Body of pancreas (tissue), 4 donors: ENCODE data around the gene TARS2. TPM values are rescaled to one million over a fixed set of nuclear protein-coding genes. Genes with fewer than 3 reads are reported as not detected.
A peak's percentile ranks its signal among the peaks of the same experiment; 100 is the strongest.

Source experiments
- ATAC-seq: fragments of 150-250 bp; one replicate; pipeline ENCODE4 v1.9.1; 2016
- DNase-seq, 4 donors: peaks; one replicate each; pipeline ENCODE4 v3.0.0-alpha.2; 2019
- H3K27ac ChIP-seq, 4 donors: fragments of 200-600 bp; sonication (generic); 1 replicate in 3 of 4; 2 replicates in 1 of 4; pipeline versions ENCODE4 v1.5.1 to v1.6.1; 2016 to 2019; ENCODE audit warnings: mild to moderate bottlenecking in 1 of 4, mixed read lengths in 1 of 4, moderate library complexity in 1 of 4
- H3K27me3 ChIP-seq, 2 donors: fragments of 200-600 bp; sonication (generic); one replicate each; pipeline ENCODE4 v1.6.0; 2016; ENCODE audit warnings: mild to moderate bottlenecking in 1 of 2
- H3K36me3 ChIP-seq, 2 donors: fragments of 200-600 bp; sonication (generic); replicated peaks in 1 of 2; 2 replicates each; pipeline ENCODE4 v1.5.1; 2016; ENCODE audit warnings: low read depth in 2 of 2; ENCODE audit not compliant: insufficient read depth in 1 of 2
- H3K4me1 ChIP-seq: fragments of 200-600 bp; sonication (generic); one replicate; pipeline ENCODE4 v1.6.0; 2016
- H3K4me3 ChIP-seq, 2 donors: fragments of 200-600 bp; sonication (generic); 1 replicate in 1 of 2; 2 replicates in 1 of 2; pipeline ENCODE4 v1.5.1; 2016 to 2019
- H3K9me3 ChIP-seq, 3 donors: fragments of 200-600 bp; sonication (generic); 1 replicate in 2 of 3; 2 replicates in 1 of 3; pipeline ENCODE4 v1.5.1; 2016
- POLR2A ChIP-seq, 3 donors: fragments of 450-650 bp; IDR thresholded peaks; one replicate each; pipeline ENCODE4 v1.6.1; 2016; ENCODE audit warnings: antibody characterized with exemption in 3 of 3, mild to moderate bottlenecking in 2 of 3
- WGBS, 2 donors: methylation state at CpG; one replicate each; pipeline ENCODE4 v1.1.5; 2017; 5-methylcytosine and 5-hydroxymethylcytosine counted together
- intact Hi-C: fragments of 100-400 bp; cut with DNase I; formaldehyde crosslinking; loops from one replicate; pipeline ENCODE4 v1.15.1; 2023
- total RNA-seq, 2 donors: library from RNA; depleted of rRNA; stranded (reverse); fragments of >200 nt; gene quantifications; one replicate each; pipeline ENCODE4 v1.1.0, GENCODE V29; 2016
- TF ChIP-seq, protein P1 (sequence below), 7 experiments: fragments of 450-650 bp in 4 of 7; fragments of 200-600 bp in 3 of 7; sonication (generic) in 3 of 7; IDR thresholded peaks; one replicate each; pipeline ENCODE4 v1.5.1; 2016 to 2019; ENCODE audit warnings: antibody characterized with exemption in 7 of 7

TARS2 gene, protein sequence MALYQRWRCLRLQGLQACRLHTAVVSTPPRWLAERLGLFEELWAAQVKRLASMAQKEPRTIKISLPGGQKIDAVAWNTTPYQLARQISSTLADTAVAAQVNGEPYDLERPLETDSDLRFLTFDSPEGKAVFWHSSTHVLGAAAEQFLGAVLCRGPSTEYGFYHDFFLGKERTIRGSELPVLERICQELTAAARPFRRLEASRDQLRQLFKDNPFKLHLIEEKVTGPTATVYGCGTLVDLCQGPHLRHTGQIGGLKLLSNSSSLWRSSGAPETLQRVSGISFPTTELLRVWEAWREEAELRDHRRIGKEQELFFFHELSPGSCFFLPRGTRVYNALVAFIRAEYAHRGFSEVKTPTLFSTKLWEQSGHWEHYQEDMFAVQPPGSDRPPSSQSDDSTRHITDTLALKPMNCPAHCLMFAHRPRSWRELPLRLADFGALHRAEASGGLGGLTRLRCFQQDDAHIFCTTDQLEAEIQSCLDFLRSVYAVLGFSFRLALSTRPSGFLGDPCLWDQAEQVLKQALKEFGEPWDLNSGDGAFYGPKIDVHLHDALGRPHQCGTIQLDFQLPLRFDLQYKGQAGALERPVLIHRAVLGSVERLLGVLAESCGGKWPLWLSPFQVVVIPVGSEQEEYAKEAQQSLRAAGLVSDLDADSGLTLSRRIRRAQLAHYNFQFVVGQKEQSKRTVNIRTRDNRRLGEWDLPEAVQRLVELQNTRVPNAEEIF
- 1 to 10 TPM; 4.3 to 7.0 TPM for total RNA-seq

DNA sequence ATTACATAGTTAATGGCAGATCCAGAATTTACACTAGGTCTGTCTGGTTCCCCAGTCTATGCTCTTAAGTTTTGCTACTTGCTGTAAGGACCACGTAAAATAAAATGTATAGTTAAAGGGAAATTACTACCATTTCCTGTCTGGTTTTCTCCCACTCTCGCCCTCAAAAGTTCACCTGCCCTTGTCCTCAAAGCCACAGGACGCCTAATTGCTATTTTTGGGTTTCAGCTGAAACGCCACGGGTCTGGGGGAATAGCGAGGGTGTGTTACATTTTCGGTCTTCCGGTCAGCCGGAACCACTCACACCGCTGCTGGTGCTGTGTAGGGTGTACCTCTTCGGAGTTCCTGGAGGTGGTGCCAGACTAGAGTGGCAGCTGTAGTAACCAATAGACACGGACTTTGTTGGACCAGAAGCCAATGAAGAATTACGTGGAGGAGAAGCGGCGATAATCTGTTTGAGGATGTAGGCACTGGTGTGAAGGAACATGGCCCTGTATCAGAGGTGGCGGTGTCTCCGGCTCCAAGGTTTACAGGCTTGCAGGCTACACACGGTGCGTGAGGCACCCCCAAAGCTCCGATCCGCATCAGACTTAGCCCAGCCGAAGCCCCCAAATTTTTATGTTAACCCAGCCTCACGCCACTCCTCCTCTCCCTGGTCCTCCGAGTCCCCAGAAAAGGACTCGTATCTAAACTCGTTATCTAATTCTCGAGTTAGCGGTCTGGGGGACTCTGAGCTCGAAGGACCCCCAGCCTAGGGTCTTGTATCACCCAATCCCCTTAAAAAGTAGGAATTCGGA, at the start of gene TARS2:
Gene TARS2 (plus strand): TSS at position 454 of the 797 bp plus-strand sequence. CDS start 32 bp downstream, at position 486.
- peaks cover 7% of the 10 kb centered on the region for H3K4me1 ChIP-seq
- H3K27me3 ChIP-seq: no peaks in the 10 kb centered on the region
- H3K27ac ChIP-seq: peak within 1 kb of the TSS; percentile 18 to 83 (median 56)
- TF ChIP-seq, protein P1, sequence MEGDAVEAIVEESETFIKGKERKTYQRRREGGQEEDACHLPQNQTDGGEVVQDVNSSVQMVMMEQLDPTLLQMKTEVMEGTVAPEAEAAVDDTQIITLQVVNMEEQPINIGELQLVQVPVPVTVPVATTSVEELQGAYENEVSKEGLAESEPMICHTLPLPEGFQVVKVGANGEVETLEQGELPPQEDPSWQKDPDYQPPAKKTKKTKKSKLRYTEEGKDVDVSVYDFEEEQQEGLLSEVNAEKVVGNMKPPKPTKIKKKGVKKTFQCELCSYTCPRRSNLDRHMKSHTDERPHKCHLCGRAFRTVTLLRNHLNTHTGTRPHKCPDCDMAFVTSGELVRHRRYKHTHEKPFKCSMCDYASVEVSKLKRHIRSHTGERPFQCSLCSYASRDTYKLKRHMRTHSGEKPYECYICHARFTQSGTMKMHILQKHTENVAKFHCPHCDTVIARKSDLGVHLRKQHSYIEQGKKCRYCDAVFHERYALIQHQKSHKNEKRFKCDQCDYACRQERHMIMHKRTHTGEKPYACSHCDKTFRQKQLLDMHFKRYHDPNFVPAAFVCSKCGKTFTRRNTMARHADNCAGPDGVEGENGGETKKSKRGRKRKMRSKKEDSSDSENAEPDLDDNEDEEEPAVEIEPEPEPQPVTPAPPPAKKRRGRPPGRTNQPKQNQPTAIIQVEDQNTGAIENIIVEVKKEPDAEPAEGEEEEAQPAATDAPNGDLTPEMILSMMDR (IDR thresholded peaks at IDR 0.05): peak in 5 of 7 experiments; percentile 19 to 77 (median 67)
- peak; percentile 18 to 81 (median 75) for TF ChIP-seq POLR2A (IDR thresholded peaks at IDR 0.05)
- H3K36me3 ChIP-seq: peaks cover 0 to 4% of the 10 kb centered on the region in 2 donors
- ATAC-seq (peak; percentile 100), DNase-seq (peak; percentile 96 to 99 (median 98))
- no peaks in the 10 kb centered on the region for H3K9me3 ChIP-seq
- peak within 1 kb of the TSS; percentile 34 to 61 for H3K4me3 ChIP-seq
- intact Hi-C loops: no loop called here
- WGBS, 2 donors: 0 to 1% methylated on average over 23 to 30 of the region's 30 CpGs

DNA sequence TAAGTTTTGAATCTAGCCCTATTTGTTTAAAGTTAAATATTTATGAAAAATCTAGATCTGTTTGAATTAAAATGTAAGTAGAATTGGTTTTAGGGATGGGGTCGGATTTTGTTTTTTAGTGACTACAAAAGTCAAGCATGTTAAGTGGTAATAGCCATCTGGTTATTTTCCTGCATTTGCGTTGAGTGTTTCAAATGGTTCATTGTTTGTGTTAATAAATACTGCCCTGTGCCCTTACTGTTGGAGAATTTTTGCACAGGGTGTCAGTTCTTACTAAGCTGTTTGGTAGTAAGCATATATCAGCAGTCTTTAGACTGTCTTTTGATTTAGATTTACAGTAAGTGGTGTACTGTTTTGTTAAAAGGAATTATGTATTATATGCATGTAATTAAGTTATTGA, 46.1 kb upstream of the TARS2 start:
- no peaks in the 10 kb centered on the region for H3K9me3 ChIP-seq
- WGBS, 2 donors: 72 to 78% methylated on average over 2 of the region's 2 CpGs
- intact Hi-C loops: no loop called here
- no peak for DNase-seq
- H3K4me3 ChIP-seq: no peak overlapping the region
- H3K27me3 ChIP-seq: no peaks in the 10 kb centered on the region
- no peak for TF ChIP-seq POLR2A (IDR thresholded peaks at IDR 0.05)
- TF ChIP-seq, protein P1 (IDR thresholded peaks at IDR 0.05): no peak
- no peak for ATAC-seq
- H3K4me1 ChIP-seq: no peaks in the 10 kb centered on the region
- H3K36me3 ChIP-seq: peaks cover 0 to 4% of the 10 kb centered on the region in 2 donors
- no peak overlapping the region for H3K27ac ChIP-seq

DNA sequence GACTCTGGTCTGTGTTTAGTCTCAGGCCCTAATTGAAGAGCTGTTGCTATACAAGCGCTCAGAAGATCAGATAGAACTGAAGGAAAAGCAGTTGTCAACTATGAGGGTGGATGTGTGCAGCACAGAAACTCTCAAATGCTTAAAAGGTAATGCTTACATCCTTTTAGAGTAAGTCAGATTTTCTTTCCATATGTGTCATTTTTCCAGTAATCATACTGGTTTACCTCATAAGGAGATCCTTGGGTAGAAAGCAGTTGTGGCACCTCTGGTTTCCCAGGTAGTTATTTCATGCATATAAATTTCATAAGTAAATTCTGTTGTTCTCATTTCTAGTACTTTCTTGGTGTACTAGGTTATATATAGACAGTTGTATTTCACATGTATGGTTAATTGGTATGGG, 43.0 kb upstream of the TARS2 start:
- 100% methylated on average over 1 of the region's 1 CpG for WGBS, 2 donors
- Histone ChIP-seq H3K27me3 (no peaks in the 10 kb centered on the region), H3K27ac (no peak overlapping the region), H3K4me1 (no peaks in the 10 kb centered on the region), H3K36me3 (peaks cover 0 to 15% of the 10 kb centered on the region in 2 donors), H3K9me3 (no peaks in the 10 kb centered on the region), H3K4me3 (no peak overlapping the region)
- TF ChIP-seq, protein P1 (IDR thresholded peaks at IDR 0.05): no peak
- no peak for TF ChIP-seq POLR2A (IDR thresholded peaks at IDR 0.05)
- DNase-seq (no peak), ATAC-seq (no peak)
- intact Hi-C loops: no loop called here

DNA sequence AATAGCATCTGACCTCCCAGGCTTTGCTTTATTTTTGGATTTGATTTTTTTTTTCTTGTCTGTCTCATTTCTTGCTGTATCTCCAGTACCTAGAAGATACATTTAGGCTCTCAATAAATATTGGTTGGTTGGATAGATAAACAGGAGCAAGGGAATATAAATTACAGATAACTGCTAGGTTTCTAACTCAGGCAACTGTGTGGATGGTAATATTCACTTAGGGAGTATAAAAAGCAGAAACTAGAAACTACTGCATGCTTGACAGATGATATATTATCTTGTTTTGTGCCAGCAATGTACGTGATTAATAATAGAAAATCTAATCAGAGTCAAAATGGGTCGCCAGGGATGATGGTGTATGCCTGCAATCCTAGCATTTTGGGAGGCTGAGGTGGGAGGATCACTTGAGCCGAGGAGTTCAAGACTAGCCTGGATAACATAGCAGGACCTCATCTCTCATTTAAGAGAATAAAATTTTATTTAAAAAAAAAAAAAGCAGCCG, 31.0 kb upstream of the TARS2 start:
- Histone ChIP-seq H3K4me1 (no peaks in the 10 kb centered on the region), H3K4me3 (no peak overlapping the region), H3K9me3 (no peaks in the 10 kb centered on the region), H3K27ac (no peak overlapping the region), H3K27me3 (no peaks in the 10 kb centered on the region), H3K36me3 (peaks cover 0 to 18% of the 10 kb centered on the region in 2 donors)
- DNase-seq (no peak), ATAC-seq (no peak)
- intact Hi-C loops: no loop called here
- TF ChIP-seq POLR2A (IDR thresholded peaks at IDR 0.05): no peak
- TF ChIP-seq, protein P1 (IDR thresholded peaks at IDR 0.05): no peak
- 67 to 88% methylated on average over 4 of the region's 4 CpGs for WGBS, 2 donors
